Stimulated activated CD8-positive, alpha-beta memory T cell treated with anti-CD3 and anti-CD28 coated beads, Interleukin-15, amount 100 ng/mL, for 4 hours (primary cell): ENCODE results near the gene PATZ1.
"Not testable (repeated sequence)": the region's sequence is repeated elsewhere in the genome, so short reads cannot be mapped to it uniquely, and the experiment has no call there.

ENCODE experiments used
- DNase-seq, 2 donors: peaks; one replicate each; pipeline ENCODE4 v3.0.0-alpha.2; 2020; ENCODE audit warnings: low read depth in 2 of 2

The PATZ1 gene

GRCh38 chr22:31343235-31344191 is 2.6 kb downstream of the PATZ1 start:
- no peak for DNase-seq

- no peak for DNase-seq
Measured at GRCh38 chr22:31342389-31343140, 3.6 kb downstream of the PATZ1 start.

- DNase-seq, result no peak
Measured at GRCh38 chr22:31341386-31342088, 4.6 kb downstream of the PATZ1 start.

GRCh38 chr22:31340765-31341247 is 5.3 kb downstream of the PATZ1 start:
- no peak for DNase-seq

- DNase-seq, result no peak
Measured at GRCh38 chr22:31340360-31340759, 5.8 kb downstream of the PATZ1 start.

GRCh38 chr22:31339148-31339832 is 6.9 kb downstream of the PATZ1 start:
- DNase-seq, result no peak

GRCh38 chr22:31337178-31337577 is 9.0 kb downstream of the PATZ1 start:
- DNase-seq, result no peak

- DNase-seq, result no peak
Measured at GRCh38 chr22:31334329-31334728, 11.8 kb downstream of the PATZ1 start.

- no peak for DNase-seq
Measured at GRCh38 chr22:31333641-31334040, 12.5 kb downstream of the PATZ1 start.

- DNase-seq, result no peak
Measured at GRCh38 chr22:31332886-31333285, 13.3 kb downstream of the PATZ1 start.

GRCh38 chr22:31332010-31332409 is 14.1 kb downstream of the PATZ1 start:
- DNase-seq, result no peak

- DNase-seq, result no peak
Measured at GRCh38 chr22:31329453-31330215, 16.5 kb downstream of the PATZ1 start.

- DNase-seq, result no peak
Measured at GRCh38 chr22:31329029-31329428, 17.1 kb downstream of the PATZ1 start.

GRCh38 chr22:31328544-31328960 is 17.6 kb downstream of the PATZ1 start:
- no peak for DNase-seq

- DNase-seq, result no peak
Measured at GRCh38 chr22:31327806-31328543, 18.2 kb downstream of the PATZ1 start.

- no peak for DNase-seq
Measured at GRCh38 chr22:31326877-31327276, 19.3 kb downstream of the PATZ1 start.

GRCh38 chr22:31323578-31324550 is 22.3 kb downstream of the PATZ1 start:
- no peak for DNase-seq

- DNase-seq, result no peak
Measured at GRCh38 chr22:31321421-31321820, 24.7 kb downstream of the PATZ1 start.

- not testable (repeated sequence) for DNase-seq
Measured at GRCh38 chr22:31314220-31314619, 31.9 kb downstream of the PATZ1 start.
